Lung (tissue), 12 donors: ENCODE measurements around the gene MAPK8IP3. TPM values are rescaled to one million over a fixed set of nuclear protein-coding genes. Genes with fewer than 3 reads are reported as not detected.

ENCODE experiments used
- ATAC-seq: fragments of 200-7000 bp; cut with Tn5 transposase; one replicate; pipeline ENCODE4 v1.9.1; 2020; ENCODE audit warnings: moderate number of reproducible peaks; ENCODE audit not compliant: insufficient read depth, low FRiP score
- DNase-seq, 3 donors: peaks; one replicate each; pipeline ENCODE4 v3.0.0-alpha.2; 2013 to 2017
- H3K27ac ChIP-seq, 2 donors: one replicate each; pipeline ENCODE4 v1.5.1; 2013; ENCODE audit warnings: mild to moderate bottlenecking in 2 of 2, moderate library complexity in 2 of 2, control low read depth in 1 of 2, inconsistent platforms in 1 of 2, low read depth in 1 of 2, low read length in 1 of 2
- H3K27me3 ChIP-seq, 3 donors: one replicate each; pipeline ENCODE4 v1.5.1; 2013; ENCODE audit warnings: low read length in 2 of 3; ENCODE audit not compliant: control insufficient read depth in 3 of 3, insufficient read depth in 3 of 3
- H3K36me3 ChIP-seq, 4 donors: one replicate each; pipeline ENCODE4 v1.5.1; 2013; ENCODE audit warnings: low read length in 4 of 4, mild to moderate bottlenecking in 1 of 4, moderate library complexity in 1 of 4; ENCODE audit not compliant: control insufficient read depth in 4 of 4, insufficient read depth in 4 of 4
- H3K4me1 ChIP-seq, 5 donors: one replicate each; pipeline ENCODE4 v1.5.1; 2013; ENCODE audit warnings: low read length in 5 of 5, mild to moderate bottlenecking in 2 of 5, moderate library complexity in 1 of 5; ENCODE audit not compliant: control insufficient read depth in 5 of 5, insufficient read depth in 5 of 5
- H3K4me3 ChIP-seq: one replicate; pipeline ENCODE4 v1.5.1; 2013; ENCODE audit warnings: mild to moderate bottlenecking, control low read depth, moderate library complexity
- H3K9ac ChIP-seq, 2 donors: one replicate each; pipeline ENCODE4 v1.5.1; 2013; ENCODE audit warnings: low read length in 2 of 2, control low read depth in 1 of 2; ENCODE audit not compliant: insufficient read depth in 1 of 2
- H3K9me3 ChIP-seq, 4 donors: one replicate each; pipeline ENCODE4 v1.5.1; 2013; ENCODE audit warnings: low read length in 3 of 4, mild to moderate bottlenecking in 1 of 4, moderate library complexity in 1 of 4; ENCODE audit not compliant: control insufficient read depth in 4 of 4, insufficient read depth in 3 of 4
- WGBS, 2 donors: extraction: QIAGEN DNeasy Blood & Tissue Kit; methylation state at CpG; one replicate each; pipeline ENCODE4 v1.1.7; 2013; 5-methylcytosine and 5-hydroxymethylcytosine counted together
- polyA plus RNA-seq, 2 donors: library from polyadenylated mRNA; stranded (reverse); fragments of 200-250 nt; gene quantifications; one replicate each; pipeline ENCODE4 v1.2.1, GENCODE V29; 2013
- total RNA-seq, 2 donors: library from RNA; depleted of rRNA in 1 of 2; stranded (reverse); fragments of >200 nt in 1 of 2; gene quantifications; one replicate each; pipeline ENCODE4 v1.2.1, GENCODE V29; 2014 to 2021
- TF ChIP-seq, protein P1 (sequence below): IDR thresholded peaks from 2 replicates; pipeline ENCODE4 v1.5.1; 2012; ENCODE audit warnings: mild to moderate bottlenecking; ENCODE audit errors: control extremely low read depth, extremely low read depth
- donor health status: control.
- donor health status: control.
- donor health status: Bipolar disorder and iron deficiency.
- donor health status: healthy.
- donor health status: DM: yes; HTN: yes; CAD: no.

The MAPK8IP3 gene
- total and polyA plus RNA-seq, 4 donors = 40.3 to 76.7 (median 63.6) TPM

- Histone ChIP-seq H3K9me3 (no peaks in the 10 kb centered on the region), H3K9ac (no peak overlapping the region), H3K27ac (no peak overlapping the region), H3K4me1 (peaks cover 0 to 15% (median 0%) of the 10 kb centered on the region in 5 donors), H3K4me3 (no peak overlapping the region), H3K36me3 (peaks cover 6 to 59% (median 20%) of the 10 kb centered on the region in 4 donors), H3K27me3 (no peaks in the 10 kb centered on the region)
- DNase-seq (no peak), ATAC-seq (no peak)
- TF ChIP-seq, protein P1, sequence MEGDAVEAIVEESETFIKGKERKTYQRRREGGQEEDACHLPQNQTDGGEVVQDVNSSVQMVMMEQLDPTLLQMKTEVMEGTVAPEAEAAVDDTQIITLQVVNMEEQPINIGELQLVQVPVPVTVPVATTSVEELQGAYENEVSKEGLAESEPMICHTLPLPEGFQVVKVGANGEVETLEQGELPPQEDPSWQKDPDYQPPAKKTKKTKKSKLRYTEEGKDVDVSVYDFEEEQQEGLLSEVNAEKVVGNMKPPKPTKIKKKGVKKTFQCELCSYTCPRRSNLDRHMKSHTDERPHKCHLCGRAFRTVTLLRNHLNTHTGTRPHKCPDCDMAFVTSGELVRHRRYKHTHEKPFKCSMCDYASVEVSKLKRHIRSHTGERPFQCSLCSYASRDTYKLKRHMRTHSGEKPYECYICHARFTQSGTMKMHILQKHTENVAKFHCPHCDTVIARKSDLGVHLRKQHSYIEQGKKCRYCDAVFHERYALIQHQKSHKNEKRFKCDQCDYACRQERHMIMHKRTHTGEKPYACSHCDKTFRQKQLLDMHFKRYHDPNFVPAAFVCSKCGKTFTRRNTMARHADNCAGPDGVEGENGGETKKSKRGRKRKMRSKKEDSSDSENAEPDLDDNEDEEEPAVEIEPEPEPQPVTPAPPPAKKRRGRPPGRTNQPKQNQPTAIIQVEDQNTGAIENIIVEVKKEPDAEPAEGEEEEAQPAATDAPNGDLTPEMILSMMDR = no peak
- 91 to 92% methylated on average over 41 of the region's 41 CpGs for whole genome bisulfite sequencing, 2 donors
These were observed 62.2 kb downstream of the MAPK8IP3 start for GRCh38 chr16:1768061-1768766.

DNA sequence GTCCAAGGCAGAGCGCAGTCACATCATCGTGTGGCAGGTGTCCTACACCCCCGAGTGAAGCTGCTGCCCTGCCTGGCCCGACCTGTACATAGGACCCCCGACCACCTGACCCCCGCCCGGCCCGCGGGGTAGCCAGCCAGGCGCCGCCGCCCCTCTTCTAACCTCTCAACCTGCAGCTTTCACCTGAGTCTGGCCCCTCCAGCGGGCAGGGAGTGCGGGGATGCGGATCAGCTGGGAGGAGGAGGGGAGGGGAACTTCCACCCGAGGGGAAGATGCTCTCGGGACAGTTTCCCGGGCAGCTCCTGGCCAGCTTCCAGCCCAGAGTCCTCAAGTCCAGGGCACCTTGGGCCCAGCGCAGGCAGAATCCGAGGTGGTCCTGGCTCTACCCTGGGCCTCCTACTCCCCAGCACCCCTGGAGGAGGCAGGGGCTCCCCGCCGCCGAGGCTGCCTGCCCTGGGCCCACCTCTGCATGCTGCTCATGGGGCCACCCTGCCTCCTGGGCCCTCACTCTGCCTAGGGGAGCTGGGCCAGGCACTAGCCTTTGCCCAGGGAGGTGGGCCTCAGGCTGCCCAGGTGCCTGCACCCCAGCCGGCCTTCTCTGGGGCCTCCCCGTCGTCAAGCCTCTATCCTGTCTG, 62.9 kb downstream of the MAPK8IP3 start:
- H3K4me3 ChIP-seq = no peak overlapping the region
- 84 to 86% methylated on average over 23 to 26 of the region's 26 CpGs for WGBS, 2 donors
- no peak overlapping the region for H3K27ac ChIP-seq
- no peak overlapping the region for H3K9ac ChIP-seq
- H3K36me3 ChIP-seq = peaks cover 6 to 55% (median 19%) of the 10 kb centered on the region in 4 donors
- H3K9me3 ChIP-seq = no peaks in the 10 kb centered on the region
- H3K4me1 ChIP-seq = peaks cover 0 to 19% (median 0%) of the 10 kb centered on the region in 5 donors
- TF ChIP-seq, protein P1 = no peak
- ATAC-seq (no peak), DNase-seq (no peak)
- H3K27me3 ChIP-seq = no peaks in the 10 kb centered on the region

DNA sequence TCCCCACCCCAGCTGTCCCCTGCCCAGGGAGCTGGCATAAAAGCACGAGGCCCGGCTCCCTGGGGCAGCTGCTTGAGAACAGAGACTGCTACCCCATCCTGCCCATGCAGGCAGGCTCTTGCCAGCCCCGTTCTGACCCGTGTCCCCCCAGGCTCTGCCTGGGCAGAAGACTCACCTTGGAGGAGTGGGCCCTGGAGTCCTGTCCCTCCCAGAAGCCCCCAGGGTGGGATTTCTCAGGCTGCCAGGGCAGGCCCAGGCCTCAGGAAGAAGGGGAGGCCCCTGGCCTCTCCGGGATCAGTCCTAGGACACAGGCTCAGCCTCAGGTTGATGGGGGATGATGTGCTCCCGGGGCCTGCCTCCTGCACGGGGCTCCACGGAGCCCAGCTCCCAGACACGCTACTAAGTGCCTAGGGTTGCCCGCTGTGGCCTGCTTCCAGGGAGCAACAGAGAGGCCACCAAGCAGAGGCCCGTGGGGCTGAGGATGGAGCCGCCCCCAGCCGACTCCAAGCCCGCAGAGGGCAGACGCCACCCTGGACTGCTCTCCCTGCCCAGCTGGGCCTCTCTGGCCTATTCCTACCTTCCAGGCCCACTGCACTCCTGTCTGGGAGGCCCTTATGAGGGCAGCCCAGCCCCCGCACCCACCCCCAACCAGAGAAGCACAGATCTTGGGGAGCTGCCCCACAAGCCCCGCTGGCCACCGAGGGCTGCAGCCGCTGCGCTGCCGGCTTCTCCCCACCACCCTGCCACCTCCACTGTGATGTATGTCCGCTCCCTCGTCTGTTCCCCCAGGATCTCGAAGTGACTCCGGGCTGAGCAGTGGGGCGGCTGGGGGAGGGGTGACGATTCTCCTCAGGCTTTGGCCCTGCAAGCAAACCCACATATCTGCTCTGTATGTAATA, 63.7 kb downstream of the MAPK8IP3 start:
- DNase-seq (no peak), ATAC-seq (no peak)
- Histone ChIP-seq H3K4me3 (no peak overlapping the region), H3K9me3 (no peaks in the 10 kb centered on the region), H3K9ac (no peak overlapping the region), H3K27me3 (no peaks in the 10 kb centered on the region), H3K27ac (peak overlapping the region in 1 of 2 donors; percentile 5), H3K4me1 (peaks cover 0 to 27% (median 0%) of the 10 kb centered on the region in 5 donors), H3K36me3 (peaks cover 6 to 47% (median 16%) of the 10 kb centered on the region in 4 donors)
- TF ChIP-seq, protein P1 = no peak
- 83 to 89% methylated on average over 25 to 27 of the region's 27 CpGs for WGBS, 2 donors
